Progenitor cell of endocrine pancreas (in vitro differentiated cells): ENCODE results near the gene PCSK7. TPM values are rescaled to one million over a fixed set of nuclear protein-coding genes. Genes with fewer than 3 reads are reported as not detected.

Experiments used
- DNase-seq: peaks from one replicate; pipeline ENCODE4 v3.0.0; 2021; ENCODE audit warnings: low spot score; ENCODE audit not compliant: unreplicated experiment
- H3K27ac Mint-ChIP-seq: 2 replicates; pipeline ENCODE4 v1.8.0; 2021; ENCODE audit warnings: mild to moderate bottlenecking, moderate library complexity, mixed read lengths
- H3K27me3 Mint-ChIP-seq: 2 replicates; pipeline ENCODE4 v1.8.0; 2021; ENCODE audit warnings: mixed read lengths
- H3K36me3 Mint-ChIP-seq: 2 replicates; pipeline ENCODE4 v1.8.0; 2022; ENCODE audit warnings: mixed read lengths; ENCODE audit not compliant: insufficient read depth
- H3K4me1 Mint-ChIP-seq: 2 replicates; pipeline ENCODE4 v1.8.0; 2021; ENCODE audit warnings: low read depth, mixed read lengths
- H3K4me3 Mint-ChIP-seq: 2 replicates; pipeline ENCODE4 v1.8.0; 2021; ENCODE audit warnings: low read depth, mild to moderate bottlenecking, moderate library complexity, mixed read lengths
- H3K9me3 Mint-ChIP-seq: 2 replicates; pipeline ENCODE4 v1.8.0; 2021; ENCODE audit warnings: low read depth, mixed read lengths
- total RNA-seq: library from RNA; stranded (reverse); gene quantifications from 2 replicates; pipeline ENCODE4 v1.2.1, GENCODE V29; 2021
- TF ChIP-seq, protein P1 (sequence below): fragments of 200-600 bp; sonication (generic); IDR thresholded peaks from one replicate; pipeline ENCODE4 v1.5.0; 2021; ENCODE audit warnings: antibody characterized with exemption, mild to moderate bottlenecking; ENCODE audit not compliant: unreplicated experiment

PCSK7 gene
- total RNA-seq, 1 donor from 2014 or later = 62.3 TPM

DNA sequence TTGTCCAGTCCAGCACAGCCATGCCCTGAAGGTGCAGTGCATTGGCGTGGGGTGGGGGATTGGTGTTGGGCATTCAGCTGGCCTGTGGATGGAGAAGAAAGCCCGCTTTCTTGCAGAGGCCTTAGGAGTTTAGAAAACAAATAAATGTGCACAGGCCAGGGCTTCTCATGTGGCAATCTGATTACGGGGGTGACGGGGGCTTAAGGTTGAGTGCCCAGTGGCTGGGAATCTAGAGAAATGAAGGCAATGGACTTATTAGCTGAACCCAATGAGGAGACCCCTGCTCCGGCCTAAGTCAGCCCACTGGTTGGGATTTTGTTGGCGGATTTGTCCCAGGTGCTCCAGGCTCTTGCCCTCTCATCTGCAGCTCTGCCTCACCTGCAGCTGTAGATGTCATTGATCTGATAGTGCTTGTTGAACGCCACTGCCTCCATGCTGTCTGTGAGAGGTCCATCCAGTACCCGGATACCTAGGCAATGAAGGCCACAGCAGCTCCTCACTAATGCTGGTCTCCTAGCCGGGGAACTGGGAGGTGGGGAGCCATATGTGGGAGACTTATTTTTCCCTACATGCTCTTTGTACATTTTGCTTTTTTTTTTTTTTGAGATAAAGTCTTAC is 6.2 kb downstream of the PCSK7 start:
- Mint-ChIP-seq H3K36me3 (peaks cover 10% of the 10 kb centered on the region), H3K4me1 (peaks cover 10% of the 10 kb centered on the region), H3K27ac (no peak overlapping the region), H3K4me3 (no peak overlapping the region), H3K9me3 (no peaks in the 10 kb centered on the region), H3K27me3 (no peaks in the 10 kb centered on the region)
- no peak for DNase-seq
- TF ChIP-seq, protein P1, sequence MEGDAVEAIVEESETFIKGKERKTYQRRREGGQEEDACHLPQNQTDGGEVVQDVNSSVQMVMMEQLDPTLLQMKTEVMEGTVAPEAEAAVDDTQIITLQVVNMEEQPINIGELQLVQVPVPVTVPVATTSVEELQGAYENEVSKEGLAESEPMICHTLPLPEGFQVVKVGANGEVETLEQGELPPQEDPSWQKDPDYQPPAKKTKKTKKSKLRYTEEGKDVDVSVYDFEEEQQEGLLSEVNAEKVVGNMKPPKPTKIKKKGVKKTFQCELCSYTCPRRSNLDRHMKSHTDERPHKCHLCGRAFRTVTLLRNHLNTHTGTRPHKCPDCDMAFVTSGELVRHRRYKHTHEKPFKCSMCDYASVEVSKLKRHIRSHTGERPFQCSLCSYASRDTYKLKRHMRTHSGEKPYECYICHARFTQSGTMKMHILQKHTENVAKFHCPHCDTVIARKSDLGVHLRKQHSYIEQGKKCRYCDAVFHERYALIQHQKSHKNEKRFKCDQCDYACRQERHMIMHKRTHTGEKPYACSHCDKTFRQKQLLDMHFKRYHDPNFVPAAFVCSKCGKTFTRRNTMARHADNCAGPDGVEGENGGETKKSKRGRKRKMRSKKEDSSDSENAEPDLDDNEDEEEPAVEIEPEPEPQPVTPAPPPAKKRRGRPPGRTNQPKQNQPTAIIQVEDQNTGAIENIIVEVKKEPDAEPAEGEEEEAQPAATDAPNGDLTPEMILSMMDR = no peak

DNA sequence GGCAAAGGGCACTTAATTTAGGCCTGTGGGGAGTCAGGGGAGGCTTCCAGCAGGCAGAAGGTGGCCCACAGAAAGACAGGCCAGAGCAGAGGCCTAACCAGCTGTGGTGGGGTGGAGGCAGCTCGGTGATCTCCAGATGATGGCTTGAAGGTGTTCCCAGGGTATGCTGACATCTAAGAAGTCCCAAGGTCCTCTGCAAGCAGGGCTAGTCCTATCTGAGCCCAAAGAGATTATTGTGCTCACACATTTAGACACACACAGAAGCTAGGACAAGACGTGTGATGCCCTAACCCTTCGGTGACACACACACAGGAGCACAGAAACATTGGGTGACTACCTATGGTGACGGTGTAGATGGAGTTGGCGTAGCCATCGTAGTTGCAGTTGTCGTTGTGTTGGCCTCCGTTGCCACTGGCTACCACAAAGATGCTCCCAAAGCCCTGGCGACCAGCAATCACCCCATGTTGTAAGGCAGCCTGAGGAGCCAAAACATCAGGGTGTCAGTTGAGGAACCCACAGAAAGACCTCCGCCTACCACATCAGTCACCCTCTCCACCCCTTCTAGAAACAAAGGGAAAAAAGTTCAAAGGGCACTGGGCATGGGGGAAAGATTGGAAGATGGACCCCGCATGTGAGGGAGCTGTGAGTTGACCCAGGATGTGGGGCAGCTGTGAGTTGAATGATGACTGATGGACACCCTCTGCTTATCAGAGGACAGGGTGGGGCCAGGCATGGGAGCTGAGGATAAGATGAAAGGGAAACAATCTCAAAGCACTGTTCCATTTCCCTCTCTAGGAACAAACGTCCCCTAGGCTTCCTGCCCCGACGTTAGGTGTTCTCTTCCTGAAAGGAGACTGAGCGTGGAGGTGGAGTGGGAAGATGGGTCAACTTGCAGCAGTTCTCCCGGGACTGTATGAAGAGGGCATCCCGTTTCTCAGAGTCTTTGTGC is 7.9 kb downstream of the PCSK7 start:
- no peak for DNase-seq
- peaks cover 9% of the 10 kb centered on the region for H3K4me1 Mint-ChIP-seq
- no peak overlapping the region for H3K27ac Mint-ChIP-seq
- TF ChIP-seq, protein P1 = no peak
- H3K9me3 Mint-ChIP-seq = no peaks in the 10 kb centered on the region
- peaks cover 13% of the 10 kb centered on the region for H3K36me3 Mint-ChIP-seq
- H3K4me3 Mint-ChIP-seq = no peak overlapping the region
- H3K27me3 Mint-ChIP-seq = no peaks in the 10 kb centered on the region

DNA sequence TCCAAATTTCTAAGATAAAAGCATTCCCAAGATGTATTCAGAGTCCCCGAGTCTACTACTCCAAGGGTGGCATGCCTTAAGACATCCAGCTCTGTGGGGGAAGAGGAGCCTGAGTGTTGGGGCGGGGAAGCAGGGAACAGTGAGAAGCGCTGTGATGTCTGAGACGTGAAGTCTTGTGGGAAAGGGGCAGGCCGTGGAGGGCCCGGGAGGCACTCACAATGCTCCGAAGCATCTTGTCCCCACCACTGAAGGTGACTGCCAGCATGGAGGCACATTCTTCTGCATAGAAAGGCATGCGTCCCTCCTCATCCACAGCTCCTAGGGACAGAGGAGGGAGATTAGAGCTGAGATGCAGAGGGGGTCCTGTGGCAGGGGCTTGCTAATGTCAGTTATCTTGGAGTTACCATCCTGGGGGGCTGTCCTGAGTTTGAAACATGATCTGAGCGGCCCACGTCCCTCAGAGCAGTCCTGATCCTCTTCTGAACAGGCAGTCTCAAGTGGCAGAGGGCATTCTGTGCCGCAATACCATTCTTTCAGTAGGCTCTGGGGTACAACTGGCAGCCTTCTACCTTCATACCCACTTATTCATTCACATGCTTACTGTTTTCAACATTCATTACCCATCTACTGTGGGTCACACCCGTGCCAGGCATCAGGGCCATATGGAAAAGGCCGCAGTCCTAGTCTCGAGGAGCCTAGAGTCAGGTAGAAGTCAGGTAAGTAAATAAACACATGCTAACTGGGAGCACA is 8.7 kb downstream of the PCSK7 start:
- Mint-ChIP-seq H3K27ac (no peak overlapping the region), H3K4me1 (peaks cover 9% of the 10 kb centered on the region), H3K9me3 (no peaks in the 10 kb centered on the region), H3K4me3 (no peak overlapping the region), H3K27me3 (no peaks in the 10 kb centered on the region), H3K36me3 (peaks cover 11% of the 10 kb centered on the region)
- TF ChIP-seq, protein P1 = no peak
- DNase-seq = no peak

DNA sequence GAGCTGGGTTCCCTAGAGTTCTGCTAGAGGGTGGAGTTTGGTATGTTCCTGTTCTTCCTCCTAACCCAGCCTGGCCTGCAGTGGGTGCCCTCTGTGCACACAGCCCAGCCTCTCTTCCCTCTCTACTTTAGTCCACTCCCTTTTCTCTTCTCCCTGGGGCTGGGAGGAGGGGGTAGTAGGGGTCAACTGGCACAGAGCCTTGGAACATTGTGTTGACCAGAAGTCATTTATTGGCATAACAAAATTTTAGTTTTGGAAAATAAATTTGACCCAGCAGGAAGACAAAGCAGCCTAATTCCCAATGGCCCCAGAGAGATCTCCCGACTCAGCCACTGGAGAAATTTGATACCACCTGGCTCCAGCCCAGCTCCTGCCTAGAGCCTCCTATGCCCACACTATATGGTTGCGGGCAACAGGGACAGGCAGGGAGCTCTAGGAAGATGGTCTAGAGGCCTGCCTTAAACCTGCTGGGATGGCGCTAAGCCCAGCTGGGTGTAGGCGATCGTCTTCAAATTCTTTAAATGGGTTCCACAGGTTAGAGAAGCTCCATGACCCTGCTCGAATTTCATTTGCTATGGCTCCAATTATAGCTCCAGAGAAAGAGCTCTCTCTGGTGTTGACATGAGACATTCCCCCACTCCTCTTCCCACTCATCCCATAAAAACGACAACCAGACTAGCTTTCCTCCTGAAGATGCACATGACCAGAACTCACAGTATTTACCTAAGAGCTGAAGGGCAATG is 9.9 kb downstream of the PCSK7 start:
- H3K27ac Mint-ChIP-seq = no peak overlapping the region
- H3K4me1 Mint-ChIP-seq = peaks cover 9% of the 10 kb centered on the region
- TF ChIP-seq, protein P1 = no peak
- no peaks in the 10 kb centered on the region for H3K9me3 Mint-ChIP-seq
- no peak overlapping the region for H3K4me3 Mint-ChIP-seq
- H3K27me3 Mint-ChIP-seq = no peaks in the 10 kb centered on the region
- peaks cover 15% of the 10 kb centered on the region for H3K36me3 Mint-ChIP-seq
- DNase-seq = no peak
